Activated CD8-positive, alpha-beta memory T cell treated with anti-CD3 and anti-CD28 coated beads, Interleukin-2, amount 50 U/mL, for 1 hour (primary cell): ENCODE results near the gene SUGCT.
"Not testable (repeated sequence)": the region's sequence is repeated elsewhere in the genome, so short reads cannot be mapped to it uniquely, and the experiment has no call there.

Experiments used
- DNase-seq: peaks from one replicate; pipeline ENCODE4 v3.0.0-alpha.2; 2020; ENCODE audit errors: extremely low read depth

SUGCT gene

GRCh38 chr7:40139891-40140290, 5.1 kb downstream of the SUGCT start:
- not testable (repeated sequence) for DNase-seq

GRCh38 chr7:40141916-40142315, 7.1 kb downstream of the SUGCT start:
- DNase-seq: not testable (repeated sequence)

GRCh38 chr7:40145596-40146130, 10.9 kb downstream of the SUGCT start:
- not testable (repeated sequence) for DNase-seq

- no peak for DNase-seq
Observed at GRCh38 chr7:40147371-40148246, 12.8 kb downstream of the SUGCT start.

- not testable (repeated sequence) for DNase-seq
Observed at GRCh38 chr7:40148247-40148580, 13.4 kb downstream of the SUGCT start.

GRCh38 chr7:40148671-40149070, 13.9 kb downstream of the SUGCT start:
- no peak for DNase-seq

GRCh38 chr7:40151504-40151903, 16.7 kb downstream of the SUGCT start:
- no peak for DNase-seq

GRCh38 chr7:40156988-40157387, 22.2 kb downstream of the SUGCT start:
- DNase-seq: no peak

- DNase-seq: no peak
Observed at GRCh38 chr7:40162516-40162915, 27.7 kb downstream of the SUGCT start.

GRCh38 chr7:40165216-40165615, 30.4 kb downstream of the SUGCT start:
- DNase-seq: no peak

- no peak for DNase-seq
Observed at GRCh38 chr7:40167291-40167690, 32.5 kb downstream of the SUGCT start.

- DNase-seq: not testable (repeated sequence)
Observed at GRCh38 chr7:40168266-40168665, 33.5 kb downstream of the SUGCT start.

GRCh38 chr7:40173121-40173520, 38.3 kb downstream of the SUGCT start:
- DNase-seq: not testable (repeated sequence)

GRCh38 chr7:40175256-40175655, 40.5 kb downstream of the SUGCT start:
- DNase-seq: not testable (repeated sequence)

- no peak for DNase-seq
Observed at GRCh38 chr7:40175725-40176510, 41.1 kb downstream of the SUGCT start.

GRCh38 chr7:40177071-40177470, 42.3 kb downstream of the SUGCT start:
- DNase-seq: no peak

GRCh38 chr7:40182452-40182851, 47.6 kb downstream of the SUGCT start:
- DNase-seq: no peak

GRCh38 chr7:40186586-40186985, 51.8 kb downstream of the SUGCT start:
- DNase-seq: no peak

GRCh38 chr7:40192036-40192435, 57.2 kb downstream of the SUGCT start:
- no peak for DNase-seq

- DNase-seq: no peak
Observed at GRCh38 chr7:40194745-40195144, 59.9 kb downstream of the SUGCT start.

- no peak for DNase-seq
Observed at GRCh38 chr7:40197527-40197926, 62.7 kb downstream of the SUGCT start.

GRCh38 chr7:40199076-40199802, 64.4 kb downstream of the SUGCT start:
- no peak for DNase-seq
